ENCODE results near the gene CARNS1. TPM values are rescaled to one million over a fixed set of nuclear protein-coding genes. Genes with fewer than 3 reads are reported as not detected.

The CARNS1 gene
- polyA plus RNA-seq, 1 of the 3 experiments (the other 2 are of a cell fraction): 0.23 TPM

DNA sequence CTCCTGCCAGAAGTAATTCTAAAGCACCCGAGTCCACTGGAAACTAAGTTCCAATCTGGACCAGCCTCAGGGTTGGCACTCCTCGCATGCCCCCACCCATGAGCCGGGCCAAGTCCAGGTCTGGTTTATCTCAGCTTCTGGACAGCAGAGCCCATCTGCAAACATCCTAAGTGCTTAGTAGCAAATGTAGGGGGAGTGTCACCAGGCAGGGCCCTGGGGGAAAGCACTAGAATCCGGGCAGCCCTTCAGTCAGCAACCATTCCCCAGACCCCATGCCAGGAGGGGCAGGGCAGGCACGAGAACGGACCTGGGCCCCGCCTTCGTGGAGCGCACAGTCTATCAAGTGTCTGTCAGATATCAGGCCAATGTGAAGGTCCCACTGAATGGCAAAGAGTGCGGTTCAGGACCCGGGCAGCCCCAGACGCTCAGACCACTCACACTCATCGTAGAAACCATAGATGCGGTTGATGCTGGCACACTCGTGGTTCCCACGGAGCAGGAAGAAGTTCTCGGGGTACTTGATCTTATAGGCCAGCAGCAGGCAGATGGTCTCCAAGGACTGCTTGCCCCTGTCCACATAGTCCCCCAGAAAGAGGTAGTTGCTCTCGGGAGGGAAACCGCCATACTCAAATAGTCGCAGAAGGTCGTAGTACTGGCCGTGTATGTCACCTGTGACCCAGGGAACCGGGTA is 15.1 kb upstream of the CARNS1 start (continued):
- TF ChIP-seq, protein P1, sequence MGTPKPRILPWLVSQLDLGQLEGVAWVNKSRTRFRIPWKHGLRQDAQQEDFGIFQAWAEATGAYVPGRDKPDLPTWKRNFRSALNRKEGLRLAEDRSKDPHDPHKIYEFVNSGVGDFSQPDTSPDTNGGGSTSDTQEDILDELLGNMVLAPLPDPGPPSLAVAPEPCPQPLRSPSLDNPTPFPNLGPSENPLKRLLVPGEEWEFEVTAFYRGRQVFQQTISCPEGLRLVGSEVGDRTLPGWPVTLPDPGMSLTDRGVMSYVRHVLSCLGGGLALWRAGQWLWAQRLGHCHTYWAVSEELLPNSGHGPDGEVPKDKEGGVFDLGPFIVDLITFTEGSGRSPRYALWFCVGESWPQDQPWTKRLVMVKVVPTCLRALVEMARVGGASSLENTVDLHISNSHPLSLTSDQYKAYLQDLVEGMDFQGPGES (IDR thresholded peaks at IDR 0.05; ENCODE audit: low read depth, low read length): no peak
- TF ChIP-seq RXRA (IDR thresholded peaks at IDR 0.05; ENCODE audit: borderline replicate concordance, low read depth) (no peak), NFIC (IDR thresholded peaks at IDR 0.05; ENCODE audit: borderline replicate concordance) (no peak), TAF1 (IDR thresholded peaks at IDR 0.05; ENCODE audit: borderline replicate concordance, low read depth, low read length) (no peak), FOXM1 (IDR thresholded peaks at IDR 0.05; ENCODE audit: low read depth) (no peak), EP300 (IDR thresholded peaks at IDR 0.05; ENCODE audit: borderline replicate concordance in 1 of 2, low read depth in 1 of 2, low read length in 1 of 2) (peak in 1 of 2 experiments; percentile 73; a peak in 2 of 4 replicates)
- TF ChIP-seq, protein P2, sequence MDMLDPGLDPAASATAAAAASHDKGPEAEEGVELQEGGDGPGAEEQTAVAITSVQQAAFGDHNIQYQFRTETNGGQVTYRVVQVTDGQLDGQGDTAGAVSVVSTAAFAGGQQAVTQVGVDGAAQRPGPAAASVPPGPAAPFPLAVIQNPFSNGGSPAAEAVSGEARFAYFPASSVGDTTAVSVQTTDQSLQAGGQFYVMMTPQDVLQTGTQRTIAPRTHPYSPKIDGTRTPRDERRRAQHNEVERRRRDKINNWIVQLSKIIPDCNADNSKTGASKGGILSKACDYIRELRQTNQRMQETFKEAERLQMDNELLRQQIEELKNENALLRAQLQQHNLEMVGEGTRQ (IDR thresholded peaks at IDR 0.05; ENCODE audit: borderline replicate concordance, low read depth, low read length): no peak; the same call in 1 of the 2 replicates

DNA sequence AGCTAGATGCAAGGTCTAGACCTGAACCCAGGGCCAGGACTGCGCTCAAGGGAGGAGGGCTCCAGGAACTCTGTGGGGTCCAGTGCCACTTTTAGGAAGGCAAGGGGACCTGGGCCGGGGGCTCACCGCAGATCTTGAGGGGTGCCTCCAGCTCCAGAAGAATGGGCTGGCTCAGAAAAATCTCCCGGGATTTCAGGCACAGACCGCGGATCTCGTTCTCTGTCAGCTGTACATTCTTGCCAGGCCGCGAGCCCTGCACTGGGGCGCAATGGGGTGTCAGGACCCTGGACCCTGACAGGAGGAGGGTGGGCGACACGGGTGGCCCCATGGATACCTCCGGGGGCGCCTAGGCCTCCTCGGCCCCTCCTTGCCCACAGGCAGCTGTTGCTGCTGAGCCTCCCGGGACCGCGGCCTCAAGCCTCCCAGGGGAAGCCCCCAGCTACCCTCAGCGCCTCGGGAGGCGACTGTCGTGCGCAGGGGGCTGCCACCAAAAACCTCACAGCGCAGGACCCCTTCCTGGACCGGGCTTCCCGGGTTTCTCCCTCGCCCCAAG is 14.5 kb upstream of the CARNS1 start:
- H4K20me1 ChIP-seq (ENCODE audit: insufficient read depth): peaks cover 14% of the 10 kb centered on the region
- H2AFZ ChIP-seq (ENCODE audit: low read depth): 0 out of 2 replicates have a peak overlapping the region, but pooled peaks have one; percentile 11
- ChIA-PET CTCF (interaction anchor here (0.6 to 4.9 kb wide), 24 partner anchors 9 to 171 kb away, joined by 3 to 32 read pairs (median 5); partner anchors contain the start of genes PITPNM1, RAD9A, RPS6KB2 and TMEM134), POLR2A (interaction anchor here (0.7 to 2.2 kb wide), 10 partner anchors 9 to 183 kb away, joined by 3 to 32 read pairs (median 4); partner anchors contain the start of genes GSTP1, POLD4, RAD9A and RPS6KB2)
- peak overlapping the region; percentile 95 for H3K9ac ChIP-seq
- H3K27ac ChIP-seq (ENCODE audit: low read depth in 2 of 2, low read length in 1 of 2): peak overlapping the region; percentile 81 to 91
- H3K4me1 ChIP-seq (ENCODE audit: control insufficient read depth in 1 of 2, insufficient read depth in 2 of 2, low read depth in 1 of 2, low read length in 1 of 2): peaks cover 9 to 17% of the 10 kb centered on the region in 2 experiments; a peak in 2 of 4 replicates
- peak overlapping the region; percentile 85 to 89 for H3K4me3 ChIP-seq (ENCODE audit: low read depth in 2 of 2, low read length in 1 of 2)
- H3K36me3 ChIP-seq (replicated peaks in 1 of 2; ENCODE audit: control insufficient read depth in 1 of 2, insufficient read depth in 2 of 2, low read length in 1 of 2): peaks cover 8 to 22% of the 10 kb centered on the region in 2 experiments
- no peaks in the 10 kb centered on the region for H3K9me3 ChIP-seq
- H3F3A ChIP-seq (replicated peaks; ENCODE audit: insufficient read depth): peaks cover 5% of the 10 kb centered on the region
- peak overlapping the region; percentile 98 for H3K4me2 ChIP-seq
- H3K9me2 ChIP-seq: no peaks in the 10 kb centered on the region
- 15% methylated on average over 7 of the region's 27 CpGs for WGBS (ENCODE audit: low lambda C conversion rate)
- no peak for TF ChIP-seq FOXJ3 (CRISPR knock-in tag; IDR thresholded peaks at IDR 0.05)
- TF ChIP-seq, protein P3, sequence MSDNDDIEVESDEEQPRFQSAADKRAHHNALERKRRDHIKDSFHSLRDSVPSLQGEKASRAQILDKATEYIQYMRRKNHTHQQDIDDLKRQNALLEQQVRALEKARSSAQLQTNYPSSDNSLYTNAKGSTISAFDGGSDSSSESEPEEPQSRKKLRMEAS (IDR thresholded peaks at IDR 0.05; ENCODE audit: low read depth): no peak
- no peak for TF ChIP-seq MEF2A (IDR thresholded peaks at IDR 0.05; ENCODE audit: borderline replicate concordance, low read depth)
- no peak for TF ChIP-seq FOSL2 (IDR thresholded peaks at IDR 0.05; ENCODE audit: borderline replicate concordance, low read depth)
- no peak for TF ChIP-seq GATA2 (CRISPR knock-in tag; IDR thresholded peaks at IDR 0.05)
- TF ChIP-seq FOXM1 (IDR thresholded peaks at IDR 0.05; ENCODE audit: low read depth): no peak
- TF ChIP-seq RAD21 (IDR thresholded peaks at IDR 0.05; ENCODE audit: low read length): no peak
- TF ChIP-seq SIN3A (IDR thresholded peaks at IDR 0.05; ENCODE audit: borderline replicate concordance, low read depth, low read length): no peak
- TF ChIP-seq, protein P4, sequence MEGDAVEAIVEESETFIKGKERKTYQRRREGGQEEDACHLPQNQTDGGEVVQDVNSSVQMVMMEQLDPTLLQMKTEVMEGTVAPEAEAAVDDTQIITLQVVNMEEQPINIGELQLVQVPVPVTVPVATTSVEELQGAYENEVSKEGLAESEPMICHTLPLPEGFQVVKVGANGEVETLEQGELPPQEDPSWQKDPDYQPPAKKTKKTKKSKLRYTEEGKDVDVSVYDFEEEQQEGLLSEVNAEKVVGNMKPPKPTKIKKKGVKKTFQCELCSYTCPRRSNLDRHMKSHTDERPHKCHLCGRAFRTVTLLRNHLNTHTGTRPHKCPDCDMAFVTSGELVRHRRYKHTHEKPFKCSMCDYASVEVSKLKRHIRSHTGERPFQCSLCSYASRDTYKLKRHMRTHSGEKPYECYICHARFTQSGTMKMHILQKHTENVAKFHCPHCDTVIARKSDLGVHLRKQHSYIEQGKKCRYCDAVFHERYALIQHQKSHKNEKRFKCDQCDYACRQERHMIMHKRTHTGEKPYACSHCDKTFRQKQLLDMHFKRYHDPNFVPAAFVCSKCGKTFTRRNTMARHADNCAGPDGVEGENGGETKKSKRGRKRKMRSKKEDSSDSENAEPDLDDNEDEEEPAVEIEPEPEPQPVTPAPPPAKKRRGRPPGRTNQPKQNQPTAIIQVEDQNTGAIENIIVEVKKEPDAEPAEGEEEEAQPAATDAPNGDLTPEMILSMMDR (IDR thresholded peaks at IDR 0.05): 0 out of 2 replicates have a peak, but pooled peaks have one; percentile 19
- H3K27me3 ChIP-seq (ENCODE audit: insufficient read depth): no peaks in the 10 kb centered on the region
- DNase-seq: no peak
- peaks cover 25% of the 10 kb centered on the region for H3K79me2 ChIP-seq (ENCODE audit: insufficient read depth)
